ENCODE results near the gene RAP1GDS1. TPM values are rescaled to one million over a fixed set of nuclear protein-coding genes. Genes with fewer than 3 reads are reported as not detected.

RAP1GDS1 gene
- total RNA-seq, 2 donors from 2014 or later: 7.5 to 7.8 TPM

DNA sequence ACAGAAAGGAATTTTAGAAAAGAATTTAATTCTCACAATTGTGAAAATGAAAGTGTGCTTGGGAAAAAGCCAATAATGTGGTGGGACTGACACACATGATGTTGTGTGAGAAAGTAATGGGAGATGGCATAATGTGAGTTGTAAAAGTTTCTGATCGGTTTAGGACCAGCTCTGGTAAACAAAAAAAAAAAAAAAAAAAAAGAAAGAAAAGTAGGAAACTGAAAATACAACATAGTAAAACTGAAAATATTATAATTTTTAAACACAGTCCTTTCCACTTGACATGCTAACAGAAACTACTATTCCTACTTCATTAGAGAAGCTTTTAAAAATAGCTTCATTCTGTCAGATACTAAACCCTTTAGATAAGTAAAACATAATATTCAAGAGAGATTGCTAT, 28.2 kb downstream of the RAP1GDS1 start:
- peaks cover 0 to 18% of the 10 kb centered on the region in 2 donors for H3K4me1 ChIP-seq
- no peaks in the 10 kb centered on the region for H3K9me3 ChIP-seq
- TF ChIP-seq, protein P1, sequence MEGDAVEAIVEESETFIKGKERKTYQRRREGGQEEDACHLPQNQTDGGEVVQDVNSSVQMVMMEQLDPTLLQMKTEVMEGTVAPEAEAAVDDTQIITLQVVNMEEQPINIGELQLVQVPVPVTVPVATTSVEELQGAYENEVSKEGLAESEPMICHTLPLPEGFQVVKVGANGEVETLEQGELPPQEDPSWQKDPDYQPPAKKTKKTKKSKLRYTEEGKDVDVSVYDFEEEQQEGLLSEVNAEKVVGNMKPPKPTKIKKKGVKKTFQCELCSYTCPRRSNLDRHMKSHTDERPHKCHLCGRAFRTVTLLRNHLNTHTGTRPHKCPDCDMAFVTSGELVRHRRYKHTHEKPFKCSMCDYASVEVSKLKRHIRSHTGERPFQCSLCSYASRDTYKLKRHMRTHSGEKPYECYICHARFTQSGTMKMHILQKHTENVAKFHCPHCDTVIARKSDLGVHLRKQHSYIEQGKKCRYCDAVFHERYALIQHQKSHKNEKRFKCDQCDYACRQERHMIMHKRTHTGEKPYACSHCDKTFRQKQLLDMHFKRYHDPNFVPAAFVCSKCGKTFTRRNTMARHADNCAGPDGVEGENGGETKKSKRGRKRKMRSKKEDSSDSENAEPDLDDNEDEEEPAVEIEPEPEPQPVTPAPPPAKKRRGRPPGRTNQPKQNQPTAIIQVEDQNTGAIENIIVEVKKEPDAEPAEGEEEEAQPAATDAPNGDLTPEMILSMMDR (IDR thresholded peaks at IDR 0.05): no peak
- no peak overlapping the region for H3K27ac ChIP-seq
- H3K36me3 ChIP-seq: no peaks in the 10 kb centered on the region
- DNase-seq (ENCODE audit: low spot score): no peak
- no peak overlapping the region for H3K4me3 ChIP-seq
- H3K27me3 ChIP-seq: no peaks in the 10 kb centered on the region

DNA sequence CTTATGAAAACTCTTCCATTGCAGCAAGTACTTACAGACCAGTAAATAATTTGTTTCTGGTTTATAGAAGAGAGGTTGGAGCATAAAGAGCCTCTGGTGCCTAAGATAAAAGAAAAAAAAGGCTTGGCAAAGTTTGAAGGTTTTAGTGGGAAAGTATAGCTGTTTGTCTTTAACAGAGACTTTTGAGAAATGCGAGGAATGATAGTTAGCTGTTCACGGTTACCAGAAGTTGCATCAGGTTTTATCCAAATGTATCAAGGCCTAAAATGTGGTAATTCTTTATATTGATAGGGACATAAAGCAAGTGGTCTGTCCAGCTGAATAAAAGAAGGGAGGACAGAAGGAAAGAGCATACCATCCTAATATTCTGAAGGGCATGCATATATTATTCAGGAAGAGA, 29.3 kb downstream of the RAP1GDS1 start:
- no peak overlapping the region for H3K27ac ChIP-seq
- no peaks in the 10 kb centered on the region for H3K36me3 ChIP-seq
- TF ChIP-seq, protein P1 (IDR thresholded peaks at IDR 0.05): no peak
- peaks cover 0 to 18% of the 10 kb centered on the region in 2 donors for H3K4me1 ChIP-seq
- no peaks in the 10 kb centered on the region for H3K9me3 ChIP-seq
- DNase-seq (ENCODE audit: low spot score): no peak
- H3K27me3 ChIP-seq: no peaks in the 10 kb centered on the region
- no peak overlapping the region for H3K4me3 ChIP-seq

DNA sequence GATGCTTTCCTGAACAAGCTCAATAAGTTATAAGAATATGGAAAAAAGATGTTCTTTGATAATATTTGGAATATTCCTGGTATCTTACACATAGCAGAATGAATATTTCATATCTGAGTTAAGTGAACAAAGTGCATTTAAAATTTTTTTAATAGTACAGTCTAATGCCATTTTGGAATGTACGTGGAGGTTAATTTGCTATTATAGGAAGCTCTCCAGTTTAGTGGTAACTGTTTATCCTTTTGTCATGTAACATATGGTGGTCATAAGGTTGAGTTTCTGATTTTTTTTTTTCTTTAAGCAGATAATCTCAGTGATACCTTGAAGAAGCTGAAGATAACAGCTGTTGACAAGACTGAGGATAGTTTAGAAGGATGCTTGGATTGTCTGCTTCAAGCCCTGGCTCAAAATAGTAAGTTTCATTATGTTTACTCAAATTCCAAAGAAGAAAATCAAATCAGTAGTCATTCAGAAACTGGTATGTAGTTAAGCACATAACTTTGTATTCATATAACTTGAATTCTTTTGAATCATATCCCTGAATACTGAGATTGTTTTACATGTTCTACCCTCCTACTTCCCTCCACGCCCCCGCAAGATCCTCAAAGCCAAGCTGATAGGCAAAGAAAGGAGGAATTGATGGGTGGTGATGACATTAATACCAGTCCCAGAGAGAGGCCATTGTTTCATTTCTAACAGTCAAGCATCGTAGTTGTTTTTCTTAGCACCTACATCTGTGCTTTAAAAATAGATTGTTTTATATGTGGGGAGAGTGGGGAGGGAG, 32.1 kb downstream of the RAP1GDS1 start:
- peaks cover 0 to 18% of the 10 kb centered on the region in 2 donors for H3K4me1 ChIP-seq
- no peak for DNase-seq (ENCODE audit: low spot score)
- no peak overlapping the region for H3K27ac ChIP-seq
- H3K27me3 ChIP-seq: no peaks in the 10 kb centered on the region
- H3K36me3 ChIP-seq: no peaks in the 10 kb centered on the region
- no peaks in the 10 kb centered on the region for H3K9me3 ChIP-seq
- TF ChIP-seq, protein P1 (IDR thresholded peaks at IDR 0.05): no peak
- no peak overlapping the region for H3K4me3 ChIP-seq

DNA sequence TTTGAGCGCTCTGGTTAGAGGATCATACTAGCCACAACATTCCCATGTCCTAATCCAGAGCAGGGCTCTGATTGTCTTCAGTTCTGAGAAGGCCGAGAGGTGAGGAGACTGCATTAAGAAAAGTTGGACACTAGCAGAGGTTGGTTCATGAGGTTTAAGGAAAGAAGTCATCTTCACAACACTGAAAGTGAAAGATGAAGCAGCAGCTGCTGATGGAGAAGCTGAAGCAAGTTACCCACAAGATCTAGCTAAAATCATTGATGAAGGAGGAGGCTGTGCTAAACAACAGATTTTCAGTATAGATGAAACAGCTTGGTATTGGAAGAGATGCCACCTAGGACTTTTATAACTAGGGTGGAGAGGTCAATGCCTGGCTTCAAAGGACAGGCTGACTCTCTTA, 36.8 kb downstream of the RAP1GDS1 start:
- no peaks in the 10 kb centered on the region for H3K36me3 ChIP-seq
- no peak for DNase-seq (ENCODE audit: low spot score)
- peaks cover 0 to 7% of the 10 kb centered on the region in 2 donors for H3K4me1 ChIP-seq
- no peaks in the 10 kb centered on the region for H3K27me3 ChIP-seq
- TF ChIP-seq, protein P1 (IDR thresholded peaks at IDR 0.05): no peak
- no peak overlapping the region for H3K27ac ChIP-seq
- no peak overlapping the region for H3K4me3 ChIP-seq
- peaks cover 0 to 10% of the 10 kb centered on the region in 2 donors for H3K9me3 ChIP-seq

DNA sequence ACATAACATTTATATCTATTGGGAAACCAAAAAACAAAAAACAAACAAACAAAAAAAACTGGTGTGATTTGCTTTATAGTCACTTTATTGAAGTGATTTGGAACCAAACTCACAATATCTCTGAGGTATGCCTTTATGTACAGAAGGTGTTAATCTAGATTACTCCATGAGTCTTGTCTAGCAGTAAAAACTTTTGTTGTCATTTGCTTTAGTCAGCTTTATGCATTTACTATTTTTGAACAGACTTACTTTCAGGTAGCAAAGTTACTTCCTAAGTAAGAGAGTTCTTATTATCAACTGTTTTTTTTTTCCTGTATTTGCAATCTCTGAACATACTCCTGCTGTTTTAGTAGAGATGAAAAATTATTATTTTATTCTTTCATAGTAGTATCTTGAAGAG, 39.5 kb downstream of the RAP1GDS1 start:
- H3K4me1 ChIP-seq: no peaks in the 10 kb centered on the region

More for the DNA sequence above, 39.5 kb downstream of the RAP1GDS1 start:
- Histone ChIP-seq H3K9me3 (peaks cover 0 to 10% of the 10 kb centered on the region in 2 donors), H3K27me3 (no peaks in the 10 kb centered on the region), H3K4me3 (no peak overlapping the region), H3K27ac (no peak overlapping the region), H3K36me3 (no peaks in the 10 kb centered on the region)
- TF ChIP-seq, protein P1 (IDR thresholded peaks at IDR 0.05): no peak
- DNase-seq (ENCODE audit: low spot score): no peak

All from right atrium auricular region (tissue), 2 donors.